AG20443 (cell line): Measurements from ENCODE around the gene FBXL22.
"Not testable (repeated sequence)": the region's sequence is repeated elsewhere in the genome, so short reads cannot be mapped to it uniquely, and the experiment has no call there.

ENCODE experiments used
- DNase-seq: peaks from one replicate; pipeline ENCODE4 v3.0.0; 2012; ENCODE audit warnings: low spot score, mixed read lengths

The FBXL22 gene

DNA sequence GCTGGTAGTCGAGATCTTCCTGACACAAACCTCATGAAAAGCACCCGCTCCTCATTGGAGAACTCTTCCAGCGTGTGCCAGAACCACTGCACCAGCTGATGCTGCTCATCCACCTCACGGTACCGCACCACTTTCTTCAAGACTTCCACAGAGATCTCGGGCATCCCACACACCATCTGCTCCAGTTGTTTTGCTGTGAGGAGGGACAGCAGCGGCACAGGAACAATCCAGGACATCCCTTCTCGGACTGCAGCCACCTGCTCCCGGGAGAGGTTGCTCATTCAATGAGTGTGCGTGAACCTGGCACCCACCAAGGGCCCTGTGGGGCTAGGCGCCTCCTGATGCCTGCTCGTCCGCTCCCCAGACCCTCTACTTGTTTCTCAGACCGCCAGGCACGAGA is 15.1 kb downstream of the FBXL22 start:
- no peak for DNase-seq

DNA sequence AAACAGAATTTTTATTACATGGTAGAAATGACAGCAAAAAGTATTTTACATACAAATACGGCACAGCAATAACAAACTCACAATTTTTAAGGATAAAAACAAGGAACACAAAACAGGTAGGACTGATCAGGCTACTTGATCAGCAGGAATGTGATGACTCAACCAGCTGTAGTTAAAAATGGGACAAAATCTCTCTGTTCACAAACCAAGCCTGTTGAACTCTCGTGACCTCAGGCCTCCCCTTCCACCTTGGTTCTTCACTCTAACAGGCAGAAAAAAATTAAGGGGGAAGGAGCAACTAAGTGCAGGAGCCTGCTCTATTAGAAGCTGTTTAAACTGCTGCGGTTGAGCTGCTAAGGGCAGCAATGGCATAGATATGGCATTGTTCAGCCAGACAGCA is 18.7 kb downstream of the FBXL22 start:
- no peak for DNase-seq

DNA sequence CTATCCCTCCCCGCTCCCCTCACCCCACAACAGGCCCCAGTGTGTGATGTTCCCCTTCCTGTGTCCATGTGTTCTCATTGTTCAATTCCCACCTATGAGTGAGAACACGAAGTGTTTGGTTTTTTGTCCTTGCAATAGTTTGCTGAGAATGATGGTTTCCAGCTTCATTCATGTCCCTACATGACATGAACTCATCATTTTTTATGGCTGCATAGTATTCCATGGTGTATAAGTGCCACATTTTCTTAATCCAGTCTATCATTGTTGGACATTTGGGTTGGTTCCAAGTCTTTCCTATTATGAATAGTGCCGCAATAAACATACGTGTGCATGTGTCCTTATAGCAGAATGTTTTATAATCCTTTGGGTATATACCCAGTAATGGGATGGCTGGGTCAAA is 20.0 kb downstream of the FBXL22 start:
- DNase-seq = not testable (repeated sequence)

DNA sequence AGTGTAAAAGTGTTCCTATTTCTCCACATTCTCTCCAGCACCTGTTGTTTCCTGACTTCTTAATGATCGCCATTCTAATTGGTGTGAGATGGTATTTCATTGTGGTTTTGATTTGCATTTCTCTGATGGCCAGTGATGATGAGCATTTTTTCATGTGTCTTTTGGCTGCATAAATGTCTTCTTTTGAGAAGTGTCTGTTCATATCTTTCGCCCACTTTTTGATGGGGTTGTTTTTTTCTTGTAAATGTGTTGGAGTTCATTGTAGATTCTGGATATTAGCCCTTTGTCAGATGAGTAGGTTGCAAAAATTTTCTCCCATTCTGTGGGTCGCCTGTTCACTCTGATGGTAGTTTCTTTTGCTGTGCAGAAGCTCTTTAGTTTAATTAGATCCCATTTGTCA is 20.4 kb downstream of the FBXL22 start:
- DNase-seq = not testable (repeated sequence)

DNA sequence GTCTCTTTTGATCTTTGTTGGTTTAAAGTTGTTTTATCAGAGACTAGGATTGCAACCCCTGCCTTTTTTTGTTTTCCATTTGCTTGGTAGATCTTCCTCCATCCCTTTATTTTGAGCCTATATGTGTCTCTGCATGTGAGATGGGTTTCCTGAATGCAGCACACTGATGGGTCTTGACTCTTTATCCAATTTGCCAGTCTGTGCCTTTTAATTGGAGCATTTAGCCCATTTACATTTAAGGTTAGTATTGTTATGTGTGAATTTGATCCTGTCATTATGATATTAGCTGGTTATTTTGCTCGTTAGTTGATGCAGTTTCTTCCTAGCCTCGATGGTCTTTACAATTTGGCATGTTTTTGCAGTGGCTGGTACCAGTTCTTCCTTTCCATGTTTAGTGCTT is 23.6 kb downstream of the FBXL22 start:
- not testable (repeated sequence) for DNase-seq

DNA sequence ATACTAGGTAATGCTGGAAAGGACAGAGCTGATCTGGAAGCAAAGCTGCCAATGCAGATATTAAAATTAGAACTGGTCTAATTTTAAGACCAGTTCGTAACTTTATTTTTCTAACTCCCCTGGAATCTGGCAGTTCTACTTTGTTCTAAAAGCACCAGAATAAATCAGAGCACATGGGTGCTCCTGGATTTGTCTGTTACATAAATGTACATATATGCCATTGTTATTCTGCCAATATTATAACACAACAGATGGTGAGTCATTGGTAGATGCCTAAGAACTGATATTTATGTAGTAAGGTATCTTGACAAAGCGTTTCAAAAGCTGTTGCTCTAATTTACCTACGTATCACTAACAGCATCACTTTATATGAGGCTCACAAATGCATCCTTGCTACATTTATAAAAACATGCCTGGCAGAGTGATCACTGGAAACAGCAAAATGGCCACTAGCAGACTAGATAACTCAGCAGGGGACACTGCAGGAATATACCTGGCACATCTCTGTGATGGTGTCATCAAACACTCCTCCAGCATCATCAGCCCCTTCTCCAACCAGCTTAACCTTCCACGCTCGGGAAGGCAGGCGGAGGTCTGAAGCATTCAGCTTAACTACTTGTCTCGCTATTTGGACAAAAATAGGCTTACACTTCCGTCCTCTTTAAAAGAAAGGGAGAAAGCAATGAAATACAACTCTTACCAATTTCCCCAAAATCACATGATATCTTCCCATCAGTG is 26.2 kb downstream of the FBXL22 start:
- DNase-seq = no peak

DNA sequence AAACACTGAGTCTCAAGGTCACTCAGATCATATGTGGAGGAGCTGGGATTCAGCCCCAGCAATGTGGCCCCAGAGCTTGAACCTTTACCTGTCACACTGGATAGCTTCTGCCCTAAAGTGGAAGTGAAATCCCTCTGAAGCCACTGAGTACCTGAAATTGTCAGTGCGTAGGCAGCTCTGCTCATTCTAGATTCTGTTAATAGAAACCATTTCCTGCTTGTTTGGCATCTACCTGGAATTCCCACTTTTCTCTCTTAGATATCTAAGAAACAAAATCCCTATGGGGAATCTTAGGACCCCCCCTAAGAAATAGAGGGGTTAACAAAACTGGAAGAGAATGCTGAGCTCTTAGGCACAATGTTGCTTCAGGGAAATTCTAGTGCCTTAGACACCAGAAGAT is 29.8 kb downstream of the FBXL22 start:
- no peak for DNase-seq

DNA sequence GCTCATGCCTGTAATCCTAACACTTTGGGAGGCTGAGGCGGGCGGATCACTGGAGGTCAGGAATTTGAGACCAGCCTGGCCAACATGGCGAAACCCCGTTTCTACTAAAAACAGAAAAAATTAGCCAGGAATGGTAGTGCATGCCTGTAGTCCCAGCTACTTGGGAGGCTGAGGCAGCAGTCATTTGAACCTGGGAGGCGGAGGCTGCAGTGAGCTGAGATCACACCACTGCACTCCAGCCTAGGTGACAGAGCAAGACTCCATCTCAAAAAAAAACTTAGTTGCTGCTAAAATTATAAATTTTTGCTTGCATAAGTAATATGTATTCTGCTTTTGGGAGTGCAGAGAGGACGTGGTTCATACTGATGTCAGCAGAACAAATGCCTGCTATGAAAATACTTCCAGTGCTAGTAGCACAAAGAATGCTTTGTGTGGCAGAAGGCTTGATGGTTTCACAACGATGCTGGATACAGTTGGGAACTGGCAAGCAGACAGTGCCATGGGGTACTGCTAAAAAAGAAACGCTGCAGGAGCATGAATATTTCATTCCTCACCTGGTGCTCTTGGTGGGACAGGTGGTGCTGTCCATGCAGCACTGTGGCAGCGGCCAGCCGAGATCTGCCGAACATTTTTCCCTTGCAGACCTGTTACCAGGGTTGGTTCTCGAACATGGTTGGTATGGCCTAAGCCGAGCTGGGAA is 31.1 kb downstream of the FBXL22 start:
- DNase-seq = no peak

DNA sequence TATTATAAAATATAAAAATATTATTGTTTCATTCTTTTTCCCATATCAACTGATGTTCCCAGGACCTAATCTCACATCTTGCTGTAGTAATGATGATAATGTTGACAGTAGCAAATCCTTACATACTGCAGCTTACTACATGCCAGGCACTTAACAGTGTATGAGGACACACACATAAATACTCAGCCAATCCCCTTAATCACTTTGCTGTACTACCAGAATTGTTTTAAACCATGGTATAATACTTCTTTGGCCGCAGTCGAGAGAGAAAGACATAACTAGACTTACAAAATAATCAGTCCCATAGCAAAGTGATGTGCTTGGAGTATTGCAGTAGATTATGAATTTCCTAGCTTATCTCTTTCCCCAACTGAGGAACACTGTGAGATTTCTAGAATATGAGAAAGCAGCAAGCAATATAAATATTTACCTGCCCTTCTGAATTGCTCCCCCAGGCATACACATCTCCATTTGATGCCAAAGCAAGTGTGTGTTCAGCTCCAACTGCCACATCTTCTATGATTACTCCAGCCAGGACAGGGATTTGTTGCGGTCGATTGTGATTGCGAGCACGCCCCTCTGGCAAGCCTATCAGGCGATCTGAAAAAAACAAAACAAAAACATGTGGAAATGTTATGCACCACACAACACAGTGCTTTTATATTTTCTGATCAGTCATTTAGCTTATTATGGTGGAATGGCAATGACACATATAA is 33.0 kb downstream of the FBXL22 start:
- no peak for DNase-seq

DNA sequence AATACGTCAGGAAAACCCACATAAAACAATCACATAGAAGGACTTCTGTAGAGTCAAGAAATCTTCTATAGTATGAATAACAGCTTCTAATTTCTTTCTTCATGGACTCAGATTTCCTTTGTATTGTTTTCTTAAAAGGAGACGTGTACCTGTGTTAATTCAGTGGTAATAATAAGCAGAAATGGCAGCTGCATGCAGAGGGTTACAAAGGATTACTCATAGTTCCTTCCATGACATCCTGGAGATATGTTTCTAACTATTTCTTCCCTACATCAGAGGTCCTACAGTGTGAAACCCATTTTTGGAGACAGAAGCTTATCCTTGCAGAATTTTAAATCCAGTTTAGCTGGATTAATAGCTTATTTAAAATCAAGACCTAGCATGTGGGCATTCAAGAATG is 36.1 kb downstream of the FBXL22 start:
- no peak for DNase-seq

DNA sequence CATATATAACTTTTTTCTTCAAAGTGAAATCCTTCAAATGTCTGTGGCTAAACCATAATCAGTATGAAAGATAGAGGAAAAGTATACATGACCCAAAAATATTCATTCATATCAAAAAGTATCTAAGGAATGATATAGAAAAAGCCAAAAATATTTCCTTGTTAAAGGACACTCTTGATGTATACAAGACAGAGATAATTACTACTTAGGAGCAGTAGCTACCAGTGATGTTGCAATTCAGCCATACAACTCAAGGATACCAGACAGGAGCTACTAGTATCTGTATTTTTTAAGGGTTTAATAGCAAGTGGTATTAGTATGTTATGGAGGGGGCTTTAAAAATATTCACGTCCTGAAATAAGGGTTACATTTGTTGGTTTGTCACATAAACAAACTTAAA is 37.0 kb downstream of the FBXL22 start:
- DNase-seq = no peak

DNA sequence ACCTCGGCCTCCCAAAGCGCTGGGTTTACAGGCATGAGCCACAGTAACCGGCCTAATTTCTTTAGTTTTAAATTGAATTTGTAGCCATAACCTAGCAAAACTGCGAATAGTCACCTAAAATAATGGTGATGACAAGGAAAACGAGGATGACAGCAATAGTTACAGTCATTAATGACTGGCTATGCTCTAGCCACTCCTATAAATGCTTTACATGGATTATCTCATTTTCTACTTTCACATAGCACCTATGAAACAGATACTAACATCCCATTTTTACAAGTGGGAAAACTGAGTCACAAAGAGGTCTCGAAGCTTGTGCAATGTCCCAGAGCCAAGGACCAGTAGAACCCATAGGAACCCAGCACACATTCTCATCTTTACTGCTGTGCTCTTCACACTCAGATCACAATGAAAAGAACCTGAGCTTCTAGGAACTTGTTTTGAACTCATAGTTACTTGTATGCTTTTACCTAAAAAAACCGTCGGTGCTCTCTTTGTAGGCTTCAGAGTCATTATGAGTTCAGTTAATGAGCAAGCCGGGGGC is 39.4 kb downstream of the FBXL22 start:
- no peak for DNase-seq

DNA sequence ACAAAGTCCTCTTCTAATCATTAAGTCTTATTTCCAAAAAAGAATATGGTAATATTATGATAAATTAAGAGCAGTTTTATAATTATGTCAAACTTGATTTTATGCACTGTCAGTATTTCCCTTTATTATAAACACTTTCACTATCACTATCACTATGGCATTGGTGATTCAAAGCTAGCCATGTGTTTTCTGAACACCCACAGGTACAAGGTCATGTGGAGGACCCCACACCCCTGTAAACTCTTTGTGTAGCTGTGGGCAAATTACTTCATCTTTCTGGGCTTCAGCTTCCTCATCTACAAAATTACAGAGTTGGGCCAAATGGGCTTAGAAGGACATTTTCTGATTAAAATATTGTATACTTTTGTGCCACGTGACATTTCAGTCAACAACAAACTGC is 41.7 kb downstream of the FBXL22 start:
- no peak for DNase-seq

DNA sequence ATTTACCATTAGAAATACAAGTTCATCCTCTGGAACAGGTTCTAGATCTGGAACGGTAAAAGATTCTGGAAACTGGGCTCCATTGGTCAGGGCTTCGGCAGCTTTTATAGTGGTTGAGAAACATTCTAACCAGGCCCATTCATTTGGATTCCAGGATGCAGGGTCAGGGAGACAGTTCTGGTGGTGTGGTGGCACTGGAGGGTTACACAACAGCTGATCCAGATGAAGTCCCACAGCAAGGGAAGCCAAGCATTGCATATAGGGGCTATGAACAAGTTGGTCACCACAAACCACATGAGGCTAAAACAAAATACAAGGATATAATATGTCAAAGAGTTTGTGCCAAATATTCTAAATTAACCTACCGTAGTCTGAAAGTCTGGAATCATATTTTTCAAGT is 43.0 kb downstream of the FBXL22 start:
- no peak for DNase-seq
